NCI-H82 treated with DMSO at 0.1 percent for 48 hours (cell line): ENCODE results near the gene ITGA2B.
"Not testable (repeated sequence)": the region's sequence is repeated elsewhere in the genome, so short reads cannot be mapped to it uniquely, and the experiment has no call there.

Experiments
- DNase-seq: peaks from one replicate; lab custom pipeline; 2025; ENCODE audit not compliant: unreplicated experiment; lab: John Stamatoyannopoulos, UW

The ITGA2B gene

DNA sequence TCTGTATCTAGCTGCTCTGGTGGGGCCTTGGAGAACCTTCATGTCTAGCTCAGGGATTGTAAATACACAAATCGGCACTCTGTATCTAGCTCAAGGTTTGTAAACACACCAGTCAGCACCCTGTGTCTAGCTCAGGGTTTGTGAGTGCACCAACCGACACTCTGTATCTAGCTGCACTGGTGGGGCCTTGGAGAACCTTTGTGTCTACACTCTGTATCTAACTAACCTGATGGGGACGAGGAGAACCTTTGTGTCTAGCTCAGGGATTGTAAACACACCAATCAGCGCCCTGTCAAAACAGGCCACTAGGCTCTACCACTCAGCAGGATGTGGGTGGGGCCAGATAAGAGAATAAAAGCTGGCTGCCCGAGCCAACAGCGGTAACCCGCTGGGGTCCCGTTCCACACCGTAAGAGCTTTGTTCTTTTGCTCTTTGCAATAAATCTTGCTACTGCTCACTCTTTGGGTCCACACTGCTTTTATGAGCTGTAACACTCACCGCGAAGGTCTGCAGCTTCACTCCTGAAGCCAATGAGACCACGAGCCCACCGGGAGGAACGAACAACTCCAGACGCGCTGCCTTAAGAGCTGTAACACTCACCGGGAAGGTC lies 19.9 kb downstream of the ITGA2B start:
- not testable (repeated sequence) for DNase-seq

DNA sequence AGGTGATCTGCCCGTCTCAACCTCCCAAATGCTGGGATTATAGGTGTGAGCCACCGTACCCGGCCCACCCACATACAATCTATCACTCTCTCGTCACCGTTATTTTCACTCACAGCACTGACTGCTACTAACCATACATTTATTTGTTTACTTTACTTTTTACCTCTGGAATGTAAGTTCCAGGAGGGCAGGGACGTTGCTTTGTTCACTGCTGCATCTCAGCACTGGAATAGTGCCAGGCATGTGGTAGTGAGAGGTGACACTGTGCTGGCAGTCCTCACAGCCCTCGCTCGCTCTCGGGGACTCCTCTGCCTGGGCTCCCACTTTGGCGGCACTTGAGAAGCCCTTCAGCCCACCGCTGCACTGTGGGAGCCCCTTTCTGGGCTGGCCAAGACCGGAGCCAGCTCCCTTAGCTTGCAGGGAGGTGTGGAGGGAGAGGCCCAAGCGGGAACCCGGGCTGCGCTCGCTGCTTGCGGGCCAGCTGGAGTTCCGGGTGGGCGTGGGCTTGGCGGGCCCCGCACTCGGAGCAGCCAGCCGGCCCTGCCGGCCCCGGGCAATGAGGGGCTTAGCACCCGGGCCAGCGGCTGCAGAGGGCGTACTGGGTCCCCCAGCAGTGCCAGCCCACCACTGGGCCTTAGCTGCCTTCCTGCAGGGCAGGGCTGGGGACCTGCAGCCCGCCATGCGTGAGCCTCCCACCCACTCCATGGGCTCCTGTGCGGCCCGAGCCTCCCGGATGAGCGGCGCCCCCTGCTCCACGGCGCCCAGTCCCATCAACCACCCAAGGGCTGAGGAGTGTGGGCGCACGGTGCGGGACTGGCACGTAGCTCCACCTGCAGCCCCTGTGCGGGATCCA lies 20.8 kb downstream of the ITGA2B start:
- DNase-seq: not testable (repeated sequence)

DNA sequence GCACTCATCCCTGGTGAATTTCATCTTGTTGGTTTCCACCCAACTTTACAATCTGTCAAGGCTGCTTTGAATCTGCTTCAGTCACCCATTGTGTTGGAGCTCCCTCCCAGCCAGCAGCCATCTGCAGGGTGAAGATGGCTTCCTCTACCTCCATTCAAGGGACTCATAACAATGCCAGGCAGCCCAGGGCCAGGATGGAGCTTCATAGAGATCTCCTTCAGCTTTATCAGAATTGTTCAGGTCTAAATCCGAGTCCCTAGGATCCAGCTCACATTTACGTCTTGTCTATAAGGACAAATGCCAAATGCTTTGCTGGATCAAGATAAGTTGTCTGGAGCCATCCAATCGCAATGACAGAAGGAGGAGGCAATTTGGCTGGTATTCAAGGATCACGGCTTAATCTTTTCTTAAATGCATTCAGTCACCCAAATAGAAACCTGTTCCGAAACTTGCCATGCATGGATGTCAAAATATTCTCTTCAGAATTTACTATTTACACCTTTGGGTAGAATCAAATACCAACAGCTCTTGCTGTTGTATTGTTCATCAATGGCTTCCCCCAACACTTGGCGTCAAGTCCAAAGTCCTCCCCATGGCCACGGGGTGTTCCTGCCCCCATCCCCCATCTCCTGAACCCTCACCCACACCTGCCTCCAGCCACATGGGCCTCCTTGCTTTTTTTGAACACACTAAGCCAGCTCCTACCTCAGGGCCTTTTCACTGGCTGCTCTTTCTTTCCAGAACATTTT lies 22.0 kb downstream of the ITGA2B start:
- peak; percentile 50 for DNase-seq

DNA sequence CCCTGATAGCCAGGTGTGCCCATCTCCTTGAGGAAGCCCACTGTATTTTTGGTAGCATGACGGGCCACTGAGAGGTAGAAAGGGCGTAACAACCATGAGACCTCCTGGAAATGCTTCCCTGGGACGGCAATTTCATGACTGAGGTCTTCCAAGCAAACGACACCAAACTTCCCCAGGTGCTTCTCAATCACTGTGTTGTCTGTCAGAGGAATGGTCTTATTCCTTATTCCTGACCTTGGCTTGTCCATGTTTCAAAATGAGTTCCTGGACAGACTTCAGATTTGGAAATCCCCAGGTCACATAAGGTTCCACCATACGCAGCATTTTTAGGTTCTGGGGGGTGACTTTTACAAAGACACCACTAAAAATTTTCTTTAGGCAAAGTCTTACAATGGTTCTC lies 24.4 kb downstream of the ITGA2B start:
- DNase-seq: not testable (repeated sequence)

DNA sequence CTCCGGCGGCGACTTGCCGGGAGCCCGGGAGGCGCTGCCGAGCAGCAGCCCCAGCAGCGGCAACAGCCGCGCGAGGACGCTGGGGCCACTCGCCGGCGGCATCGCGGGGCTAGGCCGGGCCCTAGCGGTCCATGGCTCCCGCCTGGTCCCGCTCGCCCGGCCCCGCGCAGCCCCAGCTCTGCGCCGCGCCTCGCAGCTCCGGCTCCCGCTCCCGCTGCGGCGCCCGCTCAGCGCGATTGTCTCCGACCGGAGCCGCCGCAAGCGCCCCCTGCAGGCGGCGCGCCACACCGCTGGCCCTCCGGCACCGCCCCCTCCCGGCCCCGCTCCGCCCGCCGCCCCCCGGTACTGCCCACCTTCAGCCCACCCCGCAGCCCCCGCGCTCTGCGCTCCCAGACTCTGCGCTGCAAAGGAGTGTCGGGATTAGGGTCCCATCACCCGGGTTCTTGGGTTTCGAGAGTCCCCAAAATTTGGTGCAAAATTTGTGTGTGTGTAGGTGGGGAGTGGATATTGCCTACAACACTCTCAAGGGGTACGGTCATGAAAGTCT lies 25.8 kb downstream of the ITGA2B start, which contains the start of gene FAM171A2:
FAM171A2 (minus strand) TSS at position 241 of the 547 bp plus-strand sequence; CDS start at position 102, 139 bp downstream.
- peak; percentile 29 for DNase-seq

DNA sequence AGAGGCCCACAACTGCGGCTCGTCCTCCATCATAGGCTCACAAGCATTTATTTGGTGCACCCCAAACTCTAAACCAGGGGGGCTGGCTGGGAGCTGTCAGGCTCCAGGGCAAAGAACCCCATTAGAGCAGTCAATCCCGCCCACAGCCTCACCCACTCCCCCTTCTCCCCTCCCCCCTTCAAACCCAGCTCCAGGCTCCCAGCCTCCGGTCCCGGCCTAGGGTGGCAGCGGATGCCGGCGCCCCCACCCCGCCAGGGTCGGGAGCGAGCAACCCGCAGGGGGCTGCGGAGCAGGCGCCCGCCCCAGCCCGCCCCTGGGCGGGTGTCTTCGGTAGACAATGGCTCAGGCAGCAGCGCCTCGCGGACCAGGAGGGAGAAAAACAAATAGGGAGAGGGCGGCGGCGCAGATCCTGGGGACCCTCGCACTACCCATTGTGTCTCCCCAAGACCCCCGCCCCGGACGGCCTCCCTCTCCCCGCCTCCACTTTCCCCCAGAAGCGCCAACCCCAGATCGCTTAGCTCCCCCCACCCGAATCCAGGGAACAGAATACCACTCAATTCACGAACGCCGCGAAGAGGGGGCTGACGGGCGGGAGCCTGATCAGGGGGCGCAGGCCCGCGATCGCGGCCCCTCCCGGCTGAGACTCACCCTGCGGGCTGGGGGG lies 26.4 kb downstream of the ITGA2B start:
- no peak for DNase-seq

DNA sequence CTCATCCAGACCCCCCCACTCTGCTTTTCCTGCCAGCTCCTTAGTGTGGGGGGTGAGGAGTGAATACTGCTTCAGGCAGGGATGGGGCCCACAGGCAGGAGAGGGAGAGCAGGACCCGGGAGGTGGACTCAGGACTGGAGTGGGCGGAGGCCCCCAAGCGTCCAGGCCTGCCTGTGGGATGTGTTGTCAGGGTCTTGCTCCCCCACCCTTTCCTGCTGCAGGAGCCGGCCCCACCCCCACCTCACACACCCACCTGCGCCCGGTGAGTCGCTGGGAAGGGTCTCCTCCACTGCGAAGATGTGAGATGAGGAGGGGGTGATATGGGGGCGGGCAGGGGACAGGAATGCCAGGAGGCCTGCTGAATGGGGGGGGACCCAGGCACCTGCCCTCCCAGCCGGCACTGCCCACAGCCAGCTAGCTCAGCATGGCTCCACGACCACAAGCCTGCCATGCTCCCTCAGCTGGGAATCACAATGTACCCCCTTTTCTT lies 26.9 kb downstream of the ITGA2B start:
- DNase-seq: no peak

DNA sequence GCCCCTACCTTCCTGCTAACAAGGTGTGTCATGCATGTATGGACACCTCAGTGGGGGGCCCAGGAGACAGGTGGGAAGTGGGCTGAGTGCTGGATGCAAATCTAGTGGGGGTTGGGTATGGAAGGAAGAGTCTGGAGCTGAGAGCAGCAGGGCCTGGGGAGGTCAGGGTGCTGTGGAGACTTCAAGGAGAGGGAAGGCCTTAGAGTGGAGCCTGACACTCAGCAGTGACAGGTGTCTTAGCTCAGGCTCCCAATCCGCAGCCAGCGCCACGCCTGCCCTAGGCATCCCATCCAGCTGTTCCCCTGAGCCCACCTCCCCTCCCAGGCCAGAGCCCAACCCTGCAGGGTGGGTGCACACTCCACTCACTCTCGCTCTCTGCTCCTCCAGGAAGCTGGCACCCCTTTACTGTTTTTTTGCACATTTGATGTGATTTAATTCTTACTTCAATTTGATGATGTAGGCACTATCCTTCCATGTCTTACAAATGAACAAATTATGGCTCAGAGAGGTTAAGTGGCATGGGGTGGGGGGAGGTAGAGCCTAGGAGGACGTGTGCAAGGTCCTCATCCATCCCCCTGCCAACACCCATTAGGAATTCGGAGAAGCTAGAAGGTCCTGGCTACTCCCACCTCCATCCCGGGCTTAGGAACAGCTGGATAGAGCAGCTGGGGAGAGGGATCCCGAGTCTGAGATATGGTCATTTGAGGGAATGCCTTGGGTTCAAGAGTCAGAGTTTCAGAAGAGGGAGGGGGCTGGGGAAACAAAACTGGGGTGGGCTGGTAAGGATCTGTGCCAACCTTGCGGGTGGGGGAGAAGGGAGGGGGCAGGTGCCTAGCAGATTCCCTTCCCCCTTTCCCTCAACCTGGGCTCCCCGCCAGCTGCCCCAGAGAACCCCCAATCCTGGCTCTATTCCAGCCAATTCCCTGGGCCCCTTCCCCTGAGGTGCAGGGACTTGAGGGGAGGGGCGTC lies 27.9 kb downstream of the ITGA2B start:
- DNase-seq: no peak

DNA sequence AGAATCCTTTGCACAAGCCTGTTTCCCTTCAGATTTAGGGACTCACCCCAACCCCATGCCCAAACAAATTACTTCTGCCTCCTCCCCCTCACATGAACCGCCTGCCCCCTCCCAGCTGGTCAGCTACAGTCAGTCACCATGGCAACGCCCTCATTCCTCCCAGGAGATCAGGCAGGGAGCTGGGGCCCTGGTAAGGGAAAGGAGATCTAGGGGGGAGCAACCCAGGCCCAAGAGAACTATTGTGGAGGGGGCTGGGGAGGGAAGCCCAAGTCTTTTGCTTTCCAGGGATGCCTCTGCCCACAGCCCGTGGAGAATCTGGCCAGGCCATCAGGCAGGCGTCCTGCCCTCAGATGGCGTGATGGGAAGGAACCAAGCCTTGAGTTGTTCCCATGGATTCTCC lies 28.6 kb downstream of the ITGA2B start:
- DNase-seq: no peak

DNA sequence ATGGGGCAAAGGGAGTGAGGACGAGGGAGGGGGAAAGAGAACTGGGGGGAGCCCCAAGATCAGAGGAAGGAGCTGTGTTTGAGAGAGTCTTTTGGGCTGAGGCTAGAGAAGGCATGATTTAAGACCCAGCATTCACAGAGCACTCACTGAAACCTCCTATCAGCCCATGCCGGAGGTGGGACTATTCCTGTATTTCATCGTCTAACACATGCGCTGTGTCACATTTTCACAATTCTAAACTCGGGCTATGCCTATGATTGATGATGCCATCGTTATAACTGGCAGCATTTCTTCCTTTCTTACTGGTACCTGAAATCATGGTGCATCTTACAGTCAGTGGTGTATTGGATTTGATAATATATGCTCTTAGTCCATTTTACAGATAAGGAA lies 29.3 kb downstream of the ITGA2B start:
- no peak for DNase-seq

DNA sequence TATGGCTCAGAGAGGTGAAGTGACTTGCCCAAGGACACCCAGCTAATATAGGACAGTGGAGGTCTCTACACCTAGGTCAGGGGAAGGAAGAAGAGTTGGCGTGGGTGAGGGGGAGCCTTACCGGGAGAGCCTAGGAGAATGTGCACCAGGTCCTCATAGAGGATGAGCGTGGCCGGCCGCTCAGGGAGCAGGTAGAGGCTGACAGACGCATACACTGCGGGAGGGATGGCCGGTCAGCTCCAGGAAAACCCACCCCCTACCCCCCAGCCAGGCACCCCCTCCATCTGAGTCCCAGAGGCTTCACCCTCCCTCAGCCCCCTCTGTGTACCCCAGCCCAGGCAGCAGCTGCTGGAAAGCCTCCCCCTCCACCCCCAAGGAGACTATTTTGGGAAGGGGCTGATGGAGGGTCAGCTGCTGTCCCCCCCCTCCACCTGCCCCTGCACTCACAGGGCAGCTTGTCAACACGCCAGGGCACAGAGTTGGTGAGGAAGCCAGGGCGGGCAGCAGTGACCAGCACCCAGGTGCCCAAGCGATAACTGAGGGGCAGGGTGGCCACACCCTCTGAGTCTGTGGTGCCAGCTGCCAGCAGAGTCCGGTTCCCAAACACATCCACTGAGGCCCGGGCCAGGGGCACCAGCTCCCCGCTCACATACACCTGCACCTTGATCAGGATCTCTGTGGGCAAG lies 29.8 kb downstream of the ITGA2B start:
- DNase-seq: no peak

DNA sequence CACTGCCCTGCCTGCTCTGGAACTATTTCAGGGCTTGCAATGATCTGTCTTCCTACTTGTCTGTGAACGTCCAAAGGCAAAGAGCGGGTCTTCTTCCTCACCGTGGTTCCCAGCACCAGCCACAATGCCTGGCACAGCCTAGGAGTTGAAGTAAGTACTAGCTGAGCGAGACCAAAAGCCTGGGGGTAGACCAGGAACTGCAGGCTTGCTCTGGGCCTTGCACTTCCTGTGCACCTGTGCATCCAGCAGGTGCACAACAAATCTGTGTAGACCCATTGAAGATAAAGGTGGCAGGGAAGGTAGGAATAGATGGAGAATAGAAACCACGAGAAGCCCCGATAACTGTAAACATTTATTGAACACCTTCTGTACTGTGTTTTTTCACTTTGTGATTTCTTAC lies 30.4 kb downstream of the ITGA2B start:
- DNase-seq: no peak

DNA sequence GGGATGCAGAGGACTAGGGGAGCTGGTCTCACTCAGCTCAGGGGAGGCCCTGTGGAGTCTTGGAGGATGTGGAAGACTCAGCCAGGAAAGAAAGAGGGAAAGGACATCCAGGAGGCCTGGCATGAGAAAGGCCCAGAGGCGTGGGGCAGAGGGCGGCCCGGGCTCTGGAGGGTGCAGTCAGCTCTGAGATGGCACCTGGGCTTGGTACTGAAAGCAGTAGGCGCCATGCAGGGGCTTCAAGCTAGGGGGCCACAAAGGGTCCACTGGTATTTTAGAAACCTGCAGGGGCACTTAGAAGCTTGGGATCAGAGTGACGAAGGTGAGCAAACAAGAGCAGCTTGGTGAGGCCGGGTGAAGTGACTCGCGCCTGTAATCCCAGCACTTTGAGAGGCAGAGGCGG lies 31.4 kb downstream of the ITGA2B start:
- no peak for DNase-seq

DNA sequence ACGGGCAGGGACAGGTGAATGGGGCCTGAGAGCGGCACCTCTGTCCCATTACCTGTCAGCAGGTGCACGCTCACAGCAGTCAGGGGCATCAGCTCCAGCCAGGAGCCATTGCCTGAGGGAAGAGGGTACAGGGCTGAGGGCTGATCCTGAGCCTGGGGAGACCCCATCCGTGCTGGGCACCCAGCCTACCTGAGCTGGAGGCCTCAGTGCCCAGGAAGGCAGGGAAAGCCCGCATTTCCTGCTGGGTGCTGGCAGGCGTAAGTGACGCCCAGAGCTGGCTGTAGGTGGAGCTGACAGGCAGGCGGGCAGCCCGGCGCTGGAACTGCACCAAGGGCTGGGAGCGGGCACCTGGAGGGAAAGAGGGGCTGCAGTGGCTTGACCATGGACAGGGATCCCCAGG lies 33.2 kb downstream of the ITGA2B start:
- DNase-seq: no peak

DNA sequence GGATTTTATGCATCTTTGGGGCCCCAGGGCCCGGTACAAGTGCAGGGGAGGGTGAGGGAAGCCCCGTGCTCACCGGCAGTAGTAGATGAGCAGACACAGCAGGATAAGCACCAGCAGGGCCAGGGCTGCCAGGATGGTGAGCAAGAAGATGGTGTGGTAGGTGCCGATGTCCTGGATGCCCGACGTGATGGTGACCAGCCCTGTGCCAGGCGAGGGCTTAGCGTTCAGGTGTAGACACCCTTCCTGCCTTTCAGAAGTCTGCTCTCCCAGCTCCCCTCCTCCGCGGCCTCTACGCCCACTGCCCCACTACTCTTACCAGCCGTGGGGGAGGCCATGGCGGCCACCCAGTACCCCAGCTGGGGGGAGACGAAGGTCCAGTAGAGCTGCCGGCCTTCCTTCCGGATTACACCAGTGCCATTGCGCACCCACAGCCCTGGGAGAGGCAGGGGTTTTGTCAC lies 33.8 kb downstream of the ITGA2B start:
- no peak for DNase-seq

DNA sequence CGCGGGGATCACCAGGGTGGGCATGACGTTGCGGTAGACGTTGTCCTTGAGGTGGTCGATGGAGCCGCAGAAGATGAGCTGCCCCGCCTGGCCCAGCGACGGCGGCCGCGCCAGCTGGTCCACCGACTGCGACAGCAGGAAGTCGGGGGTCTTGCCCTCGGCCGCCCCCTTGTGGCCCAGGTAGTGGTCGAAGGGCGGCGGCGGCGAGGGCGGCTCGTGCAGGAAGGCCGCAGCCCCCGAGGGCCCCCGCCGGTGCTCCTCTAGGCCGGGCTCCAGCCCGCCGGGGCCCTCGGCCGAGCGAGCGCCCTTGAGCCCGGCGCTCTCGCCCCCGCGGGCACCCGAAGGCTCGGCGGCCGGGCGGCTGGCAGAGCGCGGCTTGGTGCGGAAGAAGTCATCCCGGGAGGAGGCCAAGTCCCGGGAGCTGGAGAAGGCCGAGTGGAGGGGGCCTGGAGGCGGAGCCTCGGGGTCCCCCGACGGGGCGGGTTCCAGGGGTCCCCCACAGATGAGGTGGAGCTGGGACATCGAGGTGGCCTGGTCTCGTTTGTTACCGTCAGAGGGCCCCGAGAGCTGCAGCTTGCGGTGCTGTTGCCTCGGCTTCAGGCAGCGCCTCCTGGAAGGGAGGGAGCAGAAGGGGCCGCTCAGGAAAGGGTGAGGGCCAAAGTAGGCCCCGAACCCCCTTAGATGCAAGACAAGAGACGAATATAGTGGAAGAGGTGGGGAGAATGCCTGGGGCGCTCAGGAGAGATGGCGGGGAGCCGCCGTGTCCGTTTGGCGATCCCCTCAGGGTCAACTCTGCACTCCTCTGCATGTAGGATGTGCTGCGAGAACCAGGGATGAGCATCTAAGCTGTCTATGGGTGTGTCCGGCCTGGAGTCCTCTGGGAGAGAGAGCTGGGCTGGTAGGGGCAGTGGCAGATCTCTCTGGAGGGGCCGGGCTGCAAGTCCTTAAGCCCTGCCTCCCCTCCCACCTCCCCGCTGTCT lies 34.6 kb downstream of the ITGA2B start:
- no peak for DNase-seq

DNA sequence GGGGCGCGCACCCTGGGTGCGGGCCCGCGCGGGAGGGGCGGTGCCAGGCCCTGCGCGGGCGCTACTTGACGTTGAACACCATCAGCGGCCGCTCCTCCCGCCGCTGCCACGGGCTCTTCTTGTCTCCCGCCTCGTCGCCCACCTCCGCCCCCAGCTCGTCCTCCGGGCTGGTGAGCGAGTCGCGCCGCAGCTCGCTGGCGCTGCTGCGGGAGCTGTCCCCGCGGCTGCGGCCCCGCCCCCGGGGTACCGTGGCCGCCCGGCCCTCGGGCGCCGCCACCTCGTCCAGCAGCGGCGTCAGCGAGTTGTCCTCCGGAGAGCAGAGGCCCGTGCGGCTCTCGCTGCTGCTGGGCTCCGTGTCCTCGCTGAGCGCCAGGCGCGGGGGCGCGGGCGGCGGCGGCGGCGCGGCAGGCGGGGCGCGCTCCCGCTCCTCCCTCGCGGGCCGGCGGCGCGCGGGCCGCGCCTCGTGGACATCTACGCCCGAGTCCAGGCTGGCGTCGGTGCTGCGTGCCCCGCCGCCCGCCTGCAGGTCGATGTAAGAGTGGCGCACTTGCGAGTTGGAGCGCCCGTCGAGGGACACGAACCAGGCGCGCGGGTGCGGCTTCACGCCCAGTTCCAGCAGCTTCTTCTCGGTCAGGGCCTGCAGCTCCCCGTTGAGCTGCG lies 35.6 kb downstream of the ITGA2B start:
- no peak for DNase-seq
